Adrenal gland (tissue), 5 donors: ENCODE measurements around the gene WDR4.

ENCODE experiments used
- POLR2A ChIP-seq, 2 donors: fragments of 450-650 bp; IDR thresholded peaks; one replicate each; pipeline ENCODE4 v1.6.1; 2017; ENCODE audit warnings: antibody characterized with exemption in 2 of 2, mild to moderate bottlenecking in 2 of 2, moderate library complexity in 1 of 2
- TF ChIP-seq, protein P1 (sequence below), 6 experiments: fragments of 450-650 bp in 4 of 6; fragments of 200-600 bp in 2 of 6; sonication (generic) in 1 of 6; IDR thresholded peaks; 1 replicate in 5 of 6; 2 replicates in 1 of 6; pipeline versions ENCODE4 v1.5.1 to v1.8.0; 2016 to 2021; ENCODE audit warnings: antibody characterized with exemption in 6 of 6, mild to moderate bottlenecking in 2 of 6, moderate library complexity in 1 of 6
- donor health status: DM: no; HTN: no; CAD: no.

DNA sequence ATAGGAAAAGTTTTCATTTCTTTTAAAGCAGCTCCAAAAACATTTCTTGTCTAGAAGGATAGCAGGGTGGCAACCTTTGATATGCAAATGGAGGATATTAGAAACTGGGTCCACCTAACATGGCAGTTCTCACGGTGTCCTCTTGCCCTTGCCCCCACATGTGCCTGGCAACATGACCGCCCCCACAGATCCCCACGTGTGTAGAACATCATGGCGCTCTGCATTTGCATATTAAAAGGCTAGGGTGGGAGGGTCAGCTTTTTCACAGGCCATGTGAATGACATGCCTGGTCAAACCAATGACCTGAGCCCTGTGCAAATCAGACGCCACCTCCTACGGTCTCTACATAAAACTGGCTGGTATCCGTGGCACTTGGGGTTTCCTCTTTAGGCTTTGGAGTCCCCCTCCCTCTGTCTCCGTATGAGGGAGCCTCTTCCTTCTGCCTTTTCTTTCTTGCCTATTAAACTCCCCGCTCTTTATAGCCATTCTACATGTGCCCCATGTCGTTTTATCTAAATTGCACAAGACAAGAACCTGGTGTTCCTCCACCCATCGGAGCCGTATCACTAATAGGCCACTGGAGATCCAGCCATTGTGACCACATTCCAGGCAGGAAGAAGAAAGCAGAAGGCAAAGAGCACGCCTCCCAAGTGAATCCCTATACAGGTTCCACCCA lies 71.3 kb downstream of the WDR4 start:
- TF ChIP-seq, protein P1, sequence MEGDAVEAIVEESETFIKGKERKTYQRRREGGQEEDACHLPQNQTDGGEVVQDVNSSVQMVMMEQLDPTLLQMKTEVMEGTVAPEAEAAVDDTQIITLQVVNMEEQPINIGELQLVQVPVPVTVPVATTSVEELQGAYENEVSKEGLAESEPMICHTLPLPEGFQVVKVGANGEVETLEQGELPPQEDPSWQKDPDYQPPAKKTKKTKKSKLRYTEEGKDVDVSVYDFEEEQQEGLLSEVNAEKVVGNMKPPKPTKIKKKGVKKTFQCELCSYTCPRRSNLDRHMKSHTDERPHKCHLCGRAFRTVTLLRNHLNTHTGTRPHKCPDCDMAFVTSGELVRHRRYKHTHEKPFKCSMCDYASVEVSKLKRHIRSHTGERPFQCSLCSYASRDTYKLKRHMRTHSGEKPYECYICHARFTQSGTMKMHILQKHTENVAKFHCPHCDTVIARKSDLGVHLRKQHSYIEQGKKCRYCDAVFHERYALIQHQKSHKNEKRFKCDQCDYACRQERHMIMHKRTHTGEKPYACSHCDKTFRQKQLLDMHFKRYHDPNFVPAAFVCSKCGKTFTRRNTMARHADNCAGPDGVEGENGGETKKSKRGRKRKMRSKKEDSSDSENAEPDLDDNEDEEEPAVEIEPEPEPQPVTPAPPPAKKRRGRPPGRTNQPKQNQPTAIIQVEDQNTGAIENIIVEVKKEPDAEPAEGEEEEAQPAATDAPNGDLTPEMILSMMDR (IDR thresholded peaks at IDR 0.05), result no peak
- no peak for TF ChIP-seq POLR2A (IDR thresholded peaks at IDR 0.05)
